ENCODE data around the gene RDH16.
"Not testable (repeated sequence)": the region's sequence is repeated elsewhere in the genome, so short reads cannot be mapped to it uniquely, and the experiment has no call there.

Gene RDH16

GRCh38 chr12:56989861-56990610 lies 32.6 kb upstream of the RDH16 start:
- no peak for DNase-seq (ENCODE audit: low read depth)

GRCh38 chr12:56988207-56988739 lies 30.9 kb upstream of the RDH16 start:
- no peak for DNase-seq (ENCODE audit: low read depth)

GRCh38 chr12:56987551-56988053 lies 30.2 kb upstream of the RDH16 start:
- peak; percentile 61 for DNase-seq (ENCODE audit: low read depth)

GRCh38 chr12:56987011-56987410 lies 29.6 kb upstream of the RDH16 start:
- DNase-seq (ENCODE audit: low read depth), result no peak

- peak; percentile 56 for DNase-seq (ENCODE audit: low read depth)
Measured at GRCh38 chr12:56985714-56986113, 28.3 kb upstream of the RDH16 start.

GRCh38 chr12:56983386-56983785 lies 26.0 kb upstream of the RDH16 start:
- DNase-seq (ENCODE audit: low read depth), result no peak

GRCh38 chr12:56982578-56983236 lies 25.3 kb upstream of the RDH16 start:
- DNase-seq (ENCODE audit: low read depth), result not testable (repeated sequence)

GRCh38 chr12:56980941-56981530 lies 23.6 kb upstream of the RDH16 start:
- no peak for DNase-seq (ENCODE audit: low read depth)

- no peak for DNase-seq (ENCODE audit: low read depth)
Measured at GRCh38 chr12:56980268-56980667, 22.9 kb upstream of the RDH16 start.

GRCh38 chr12:56979628-56980027 lies 22.2 kb upstream of the RDH16 start:
- no peak for DNase-seq (ENCODE audit: low read depth)

GRCh38 chr12:56978397-56979138 lies 21.2 kb upstream of the RDH16 start:
- DNase-seq (ENCODE audit: low read depth), result no peak

- DNase-seq (ENCODE audit: low read depth), result not testable (repeated sequence)
Measured at GRCh38 chr12:56977361-56977760, 20.0 kb upstream of the RDH16 start.

- not testable (repeated sequence) for DNase-seq (ENCODE audit: low read depth)
Measured at GRCh38 chr12:56974224-56974623, 16.8 kb upstream of the RDH16 start.

GRCh38 chr12:56968910-56969309 lies 11.5 kb upstream of the RDH16 start:
- not testable (repeated sequence) for DNase-seq (ENCODE audit: low read depth)

- DNase-seq (ENCODE audit: low read depth), result not testable (repeated sequence)
Measured at GRCh38 chr12:56965997-56966642, 8.7 kb upstream of the RDH16 start.

- DNase-seq (ENCODE audit: low read depth), result not testable (repeated sequence)
Measured at GRCh38 chr12:56965124-56965523, 7.7 kb upstream of the RDH16 start.

- DNase-seq (ENCODE audit: low read depth), result not testable (repeated sequence)
Measured at GRCh38 chr12:56963557-56963956, 6.1 kb upstream of the RDH16 start.

GRCh38 chr12:56962247-56962646 lies 4.8 kb upstream of the RDH16 start:
- DNase-seq (ENCODE audit: low read depth), result not testable (repeated sequence)

GRCh38 chr12:56958422-56958821 lies 1.0 kb upstream of the RDH16 start:
- no peak for DNase-seq (ENCODE audit: low read depth)

GRCh38 chr12:56955631-56956256 lies 1.7 kb downstream of the RDH16 start:
- DNase-seq (ENCODE audit: low read depth), result peak; percentile 34

- no peak for DNase-seq (ENCODE audit: low read depth)
Measured at GRCh38 chr12:56954958-56955355, 2.5 kb downstream of the RDH16 start.
